Measurements from ENCODE around the gene IPO9.

- no peak for TF ChIP-seq CTCF (conservative IDR thresholded peaks at IDR 0.05)
- no peak for TF ChIP-seq EZH2 (IDR thresholded peaks at IDR 0.05; ENCODE audit: low read depth)
These were observed 41.4 kb downstream of the IPO9 start for GRCh38 chr1:201870397-201870796.
